GM12891 (cell line): ENCODE data around the gene IKZF1.

ENCODE experiments used
- PAX5 ChIP-seq: IDR thresholded peaks from 2 replicates; pipeline ENCODE4 v1.6.1; 2011; ENCODE audit warnings: low read length, moderate library complexity, mild to moderate bottlenecking; ENCODE audit not compliant: insufficient read depth, severe bottlenecking
- POLR2A ChIP-seq: IDR thresholded peaks from 2 replicates; pipeline ENCODE4 v1.6.1; 2011; ENCODE audit warnings: low read depth, low read length, control low read depth
- POLR2AphosphoS5 ChIP-seq: IDR thresholded peaks from 2 replicates; pipeline ENCODE4 v1.6.1; 2011; ENCODE audit warnings: low read depth, low read length, control low read depth
- POU2F2 ChIP-seq: IDR thresholded peaks from 2 replicates; pipeline ENCODE4 v1.6.1; 2011; ENCODE audit warnings: low read depth, mild to moderate bottlenecking, control low read depth, low read length, moderate library complexity
- SPI1 ChIP-seq: IDR thresholded peaks from 2 replicates; pipeline ENCODE4 v1.6.1; 2011; ENCODE audit warnings: low read depth, low read length, control low read depth
- TAF1 ChIP-seq: IDR thresholded peaks from 2 replicates; pipeline ENCODE4 v1.6.1; 2011; ENCODE audit warnings: low read depth, low read length, control low read depth

DNA sequence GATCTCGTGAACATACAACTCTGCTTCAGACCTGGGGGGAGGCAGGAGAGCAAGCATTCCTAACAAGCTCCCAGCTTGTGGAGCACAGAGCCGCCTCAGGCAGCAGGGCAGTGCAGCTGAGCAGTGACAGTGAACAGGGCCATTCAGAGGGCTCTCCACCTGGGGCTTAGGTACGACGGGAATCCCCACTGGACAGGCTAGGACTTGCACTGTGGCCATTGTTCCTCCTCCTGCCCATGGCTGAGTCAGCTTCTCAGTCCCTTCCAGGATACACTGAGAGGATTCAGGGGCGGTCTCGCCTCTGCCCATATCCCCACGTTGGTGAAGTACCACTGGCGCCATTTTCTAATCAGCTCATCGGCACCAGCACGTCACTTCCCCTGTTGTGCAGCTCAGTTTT lies 74.6 kb downstream of the IKZF1 start:
- no peak for TF ChIP-seq POLR2A
- no peak for TF ChIP-seq SPI1
- TF ChIP-seq POLR2AphosphoS5 = no peak
- TF ChIP-seq TAF1 = no peak
- TF ChIP-seq PAX5 = no peak
- TF ChIP-seq POU2F2 = no peak
